Stimulated activated CD8-positive, alpha-beta memory T cell treated with anti-CD3 and anti-CD28 coated beads, Interleukin-7, amount 100 ng/mL, for 1 hour (primary cell): Measurements from ENCODE around the gene AFF2.
"Not testable (repeated sequence)": the region's sequence is repeated elsewhere in the genome, so short reads cannot be mapped to it uniquely, and the experiment has no call there.

Experiments used
- DNase-seq, 2 donors: peaks; one replicate each; pipeline ENCODE4 v3.0.0-alpha.2; 2020; ENCODE audit warnings: low read depth in 2 of 2

AFF2 gene

GRCh38 chrX:148854306-148854705, 353.9 kb downstream of the AFF2 start:
- DNase-seq: no peak

DNA sequence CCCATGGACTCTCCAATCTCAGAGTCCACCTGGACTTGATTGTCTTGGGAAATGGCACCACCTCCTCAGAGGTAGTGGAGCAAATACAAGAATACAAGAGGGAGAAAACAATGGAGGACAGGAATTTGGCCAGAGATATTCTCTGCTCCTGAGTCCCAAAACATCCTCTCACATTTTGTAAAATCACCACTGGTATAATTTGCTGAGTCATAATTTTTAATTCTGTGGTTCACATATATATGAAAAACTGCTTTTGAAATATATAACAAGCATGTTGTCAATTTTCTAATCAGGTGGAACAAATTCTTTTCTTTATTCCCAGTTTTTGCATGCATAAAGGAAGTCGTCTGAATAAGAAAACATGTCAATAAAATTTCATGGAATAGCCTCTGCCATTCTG, 356.1 kb downstream of the AFF2 start:
- DNase-seq: no peak

- DNase-seq: no peak
These were observed 365.1 kb downstream of the AFF2 start for GRCh38 chrX:148865277-148866210.

DNA sequence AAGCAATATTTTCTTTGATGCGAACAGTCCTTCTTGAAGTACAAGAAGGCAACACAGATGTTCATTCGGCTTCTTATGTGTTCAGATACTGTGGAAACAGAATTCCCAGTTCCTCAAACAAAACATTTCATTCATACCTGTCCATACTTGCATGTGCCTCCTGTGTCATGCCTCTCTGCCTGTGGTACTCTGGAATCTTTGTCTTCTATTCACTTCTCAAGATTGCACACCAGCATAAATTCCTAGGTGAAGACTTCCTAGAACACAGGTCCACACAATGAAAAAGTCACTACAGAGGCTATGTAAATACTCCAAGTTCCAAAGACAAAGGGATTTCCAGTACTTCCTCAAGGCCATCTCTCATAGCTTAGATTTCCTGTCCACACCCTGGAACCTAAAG, 367.2 kb downstream of the AFF2 start:
- no peak for DNase-seq

- no peak for DNase-seq
These were observed 371.2 kb downstream of the AFF2 start for GRCh38 chrX:148871422-148872160.

- no peak for DNase-seq
These were observed 371.7 kb downstream of the AFF2 start for GRCh38 chrX:148872161-148872535.

- no peak for DNase-seq
These were observed 372.5 kb downstream of the AFF2 start for GRCh38 chrX:148872881-148873280.

DNA sequence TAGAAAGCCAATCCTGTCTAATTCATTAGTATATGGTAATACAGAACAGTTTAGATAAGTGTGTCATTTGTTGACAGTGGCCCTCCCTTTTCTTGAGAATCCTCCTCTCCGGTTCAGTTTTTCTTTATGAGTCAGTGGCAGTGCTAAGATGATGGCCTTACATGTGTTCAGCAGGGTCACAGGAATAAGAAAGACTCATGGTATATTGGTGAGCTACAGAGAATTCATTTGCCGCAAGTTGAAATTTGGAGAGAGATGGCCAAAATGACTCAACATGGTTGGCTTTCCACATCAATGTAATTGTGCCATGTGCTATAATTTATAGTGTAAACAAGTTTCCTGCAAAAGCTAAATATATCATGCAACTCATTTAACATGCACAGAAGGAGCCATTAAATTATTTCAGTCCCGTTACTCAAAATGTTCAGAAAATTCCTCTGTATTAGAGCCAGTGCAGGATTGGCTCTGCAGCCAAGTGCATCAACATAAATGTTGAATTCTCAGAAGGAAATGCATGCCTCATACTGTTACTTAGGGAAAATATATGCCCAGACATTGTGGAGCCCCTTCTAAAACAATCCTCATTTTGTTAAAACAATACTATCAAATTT, 374.3 kb downstream of the AFF2 start:
- DNase-seq: no peak

DNA sequence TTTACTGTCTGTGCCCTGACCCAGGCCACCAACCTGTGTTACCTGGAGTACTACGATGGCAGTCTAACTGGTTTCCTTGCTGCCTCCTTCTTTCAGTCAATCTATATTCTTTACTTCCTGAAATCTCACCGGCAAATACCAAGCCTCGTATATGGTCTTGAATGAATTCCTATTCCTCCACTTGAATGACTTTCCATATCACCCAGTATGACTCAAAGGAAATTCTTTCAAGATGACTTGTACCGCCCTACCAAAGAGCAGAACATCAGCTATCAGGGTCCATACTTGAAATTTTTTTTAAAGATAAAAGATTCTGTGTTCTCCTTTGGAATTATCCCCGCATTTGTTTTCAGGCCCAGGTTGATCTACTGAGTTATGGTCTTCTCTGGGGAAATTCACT, 378.0 kb downstream of the AFF2 start:
- no peak for DNase-seq

- no peak for DNase-seq
These were observed 384.8 kb downstream of the AFF2 start for GRCh38 chrX:148885203-148885602.

- DNase-seq: no peak
These were observed 393.0 kb downstream of the AFF2 start for GRCh38 chrX:148893395-148893794.

DNA sequence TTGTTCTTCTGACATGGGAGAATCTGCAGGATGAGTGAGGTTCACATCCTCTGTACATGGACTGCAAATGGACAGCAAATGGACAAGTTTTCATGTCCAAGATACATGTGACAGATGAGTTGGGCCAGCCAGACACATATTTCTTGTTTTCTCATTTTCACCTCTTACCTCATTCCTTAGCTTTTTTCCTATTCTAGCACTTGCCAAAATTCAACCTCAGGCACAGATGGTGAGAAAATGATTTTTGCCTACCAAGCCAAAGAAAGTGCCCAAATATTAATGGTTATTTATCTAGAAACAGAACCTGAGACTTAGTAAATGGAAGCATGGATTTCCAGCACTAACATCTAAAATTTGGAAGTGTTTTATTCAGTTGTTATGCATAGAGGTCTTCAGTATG, 402.2 kb downstream of the AFF2 start:
- DNase-seq: no peak

DNA sequence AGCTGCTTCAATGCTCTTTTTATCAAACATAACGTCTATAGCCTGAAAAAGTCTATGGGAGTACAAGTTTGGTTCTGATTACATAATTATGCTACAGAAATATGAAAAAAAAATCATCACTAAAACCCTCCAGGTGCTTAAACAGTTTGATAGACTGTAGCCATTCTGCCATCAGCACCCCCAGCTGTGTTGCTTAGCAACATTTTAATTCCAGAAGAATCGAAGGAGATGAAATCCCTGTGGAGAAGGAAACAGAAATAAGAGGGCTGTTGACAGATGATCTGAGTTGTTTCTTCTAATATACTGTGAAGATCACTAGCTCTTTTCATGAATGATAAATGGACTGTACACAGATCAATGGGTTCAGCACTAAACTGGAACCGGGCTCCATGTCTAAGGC, 402.8 kb downstream of the AFF2 start:
- no peak for DNase-seq

DNA sequence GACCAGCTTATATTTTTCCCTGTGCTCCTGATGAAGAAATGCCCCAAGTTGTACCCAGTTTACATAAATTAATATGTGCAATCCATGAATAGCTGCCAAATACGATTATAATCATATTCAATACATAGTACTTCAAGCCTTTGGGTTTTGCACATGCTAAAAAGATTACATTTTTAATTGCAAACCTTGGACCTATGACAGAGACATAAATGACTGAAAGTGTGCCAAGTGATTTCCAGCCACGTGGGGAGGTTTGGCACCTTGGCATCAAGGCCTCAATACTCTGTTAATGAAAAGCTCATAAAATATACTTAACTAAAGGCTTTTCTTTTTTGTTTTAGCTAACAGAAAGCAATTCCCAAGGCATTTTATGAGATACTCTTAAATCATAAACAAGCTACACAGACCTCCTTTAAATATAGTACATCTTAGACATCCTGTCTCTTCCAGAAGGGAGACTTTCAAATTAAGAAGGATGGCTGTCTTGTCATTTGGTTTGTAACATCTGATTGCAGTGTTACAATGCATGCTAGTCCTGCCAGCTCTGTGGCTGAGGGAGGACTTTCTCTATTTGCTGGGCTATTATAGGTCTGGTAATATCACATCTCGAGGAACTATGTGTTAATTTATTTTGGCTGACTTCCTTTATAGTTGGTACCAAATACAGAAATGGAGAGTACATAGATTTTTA, 404.1 kb downstream of the AFF2 start:
- DNase-seq: no peak

- no peak for DNase-seq
These were observed 405.0 kb downstream of the AFF2 start for GRCh38 chrX:148905400-148905799.

DNA sequence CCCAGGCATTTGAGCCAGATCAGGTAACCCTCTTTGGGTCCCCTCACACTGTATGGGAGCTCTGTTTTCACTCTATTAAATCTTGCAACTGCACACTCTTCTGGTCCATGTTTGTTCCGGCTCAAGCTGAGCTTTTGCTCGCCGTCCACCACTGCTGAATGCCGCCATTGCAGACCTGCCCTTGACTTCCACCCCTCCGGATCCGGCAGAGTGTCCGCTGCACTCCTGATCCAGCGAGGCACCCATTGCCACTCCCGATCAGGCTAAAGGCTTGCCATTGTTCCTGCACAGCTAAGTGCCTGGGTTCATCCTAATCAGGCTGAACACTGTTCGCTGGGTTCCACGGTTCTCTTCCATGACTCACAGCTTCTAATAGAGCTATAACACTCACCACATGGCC, 406.2 kb downstream of the AFF2 start:
- not testable (repeated sequence) for DNase-seq

DNA sequence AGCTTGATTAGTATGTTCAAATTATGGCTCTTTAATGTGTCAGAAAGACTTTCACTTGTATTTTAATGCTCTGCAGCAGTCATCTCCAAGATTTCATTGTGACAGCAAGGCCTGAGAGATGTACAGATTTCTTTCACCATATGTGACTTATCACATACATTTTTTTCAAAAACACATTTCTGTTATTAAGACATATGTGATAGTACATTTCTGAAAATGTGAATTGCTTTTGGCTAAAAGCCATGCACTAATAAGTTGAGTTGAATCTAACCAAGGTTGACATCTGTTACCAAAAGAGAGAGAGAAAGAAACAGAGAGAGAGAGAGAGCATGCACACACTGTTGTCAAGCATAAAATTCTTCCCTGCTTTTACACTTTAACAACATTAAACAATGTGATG, 409.3 kb downstream of the AFF2 start:
- DNase-seq: no peak

- DNase-seq: no peak
These were observed 413.6 kb downstream of the AFF2 start for GRCh38 chrX:148913971-148914370.

GRCh38 chrX:148914783-148915182, 414.4 kb downstream of the AFF2 start:
- no peak for DNase-seq

DNA sequence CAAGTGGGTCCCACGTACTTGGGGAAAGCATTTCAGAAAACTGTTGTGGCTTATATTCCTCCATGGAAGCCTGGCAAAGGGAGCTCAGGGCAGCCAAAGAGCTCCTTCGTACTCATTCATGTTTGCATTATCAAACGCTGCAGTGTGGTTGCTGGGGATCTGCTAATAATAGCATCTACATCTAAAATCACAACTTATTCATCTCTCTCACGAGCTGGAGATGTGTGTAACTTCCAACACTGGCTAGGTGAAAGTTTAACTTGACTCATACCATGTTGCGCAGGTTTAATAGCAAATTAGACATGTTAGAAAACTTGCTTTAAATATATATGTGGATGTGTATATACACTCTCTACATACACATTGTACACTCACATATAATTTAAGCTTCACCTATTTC, 415.1 kb downstream of the AFF2 start:
- no peak for DNase-seq

DNA sequence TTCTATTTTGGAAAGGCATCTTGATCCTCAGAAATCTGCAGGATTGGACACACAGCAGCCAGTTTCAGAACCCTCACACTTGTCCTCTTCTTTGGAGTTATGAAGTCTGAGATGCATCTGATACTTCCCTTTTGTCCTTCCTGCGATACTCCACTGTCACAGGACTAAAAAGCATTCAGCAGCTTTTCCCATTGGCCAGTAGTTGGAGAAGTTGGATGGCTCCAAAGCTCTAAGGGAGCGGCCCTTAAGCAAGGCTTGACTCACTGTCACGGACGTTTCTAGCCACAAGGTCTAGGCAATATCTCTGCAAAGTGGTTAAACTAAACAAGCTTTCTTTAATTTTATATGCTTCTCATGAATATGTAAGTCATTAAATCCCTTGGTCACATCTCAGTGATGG, 417.0 kb downstream of the AFF2 start:
- DNase-seq: no peak

- DNase-seq: no peak
These were observed 423.2 kb downstream of the AFF2 start for GRCh38 chrX:148923631-148924030.
